Adrenal gland (tissue), 5 donors: ENCODE measurements around the gene CEP128.

Source experiments
- POLR2A ChIP-seq, 2 donors: fragments of 450-650 bp; IDR thresholded peaks; one replicate each; pipeline ENCODE4 v1.6.1; 2017; ENCODE audit warnings: antibody characterized with exemption in 2 of 2, mild to moderate bottlenecking in 2 of 2, moderate library complexity in 1 of 2
- TF ChIP-seq, protein P1 (sequence below), 6 experiments: fragments of 450-650 bp in 4 of 6; fragments of 200-600 bp in 2 of 6; sonication (generic) in 1 of 6; IDR thresholded peaks; 1 replicate in 5 of 6; 2 replicates in 1 of 6; pipeline versions ENCODE4 v1.5.1 to v1.8.0; 2016 to 2021; ENCODE audit warnings: antibody characterized with exemption in 6 of 6, mild to moderate bottlenecking in 2 of 6, moderate library complexity in 1 of 6
- donor health status: DM: no; HTN: no; CAD: no.

DNA sequence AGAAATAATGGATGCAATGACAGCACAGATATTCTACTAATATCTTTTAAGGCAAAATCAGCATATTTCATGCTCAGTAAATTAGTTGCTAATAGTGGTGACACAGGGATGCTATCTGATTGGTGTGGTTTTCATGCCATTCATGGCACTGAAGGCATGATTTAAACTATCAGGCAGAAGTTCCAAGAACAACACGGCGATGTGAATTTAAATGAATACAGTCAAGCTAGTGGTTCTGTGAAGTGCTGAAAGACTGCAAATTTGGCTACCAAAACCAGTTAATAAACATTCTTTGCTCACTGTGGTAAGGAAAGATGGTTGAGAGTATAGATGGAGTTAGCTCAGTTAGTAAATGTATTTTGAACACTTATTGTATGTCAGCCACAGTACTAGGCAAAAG, 458.2 kb downstream of the CEP128 start:
- TF ChIP-seq, protein P1, sequence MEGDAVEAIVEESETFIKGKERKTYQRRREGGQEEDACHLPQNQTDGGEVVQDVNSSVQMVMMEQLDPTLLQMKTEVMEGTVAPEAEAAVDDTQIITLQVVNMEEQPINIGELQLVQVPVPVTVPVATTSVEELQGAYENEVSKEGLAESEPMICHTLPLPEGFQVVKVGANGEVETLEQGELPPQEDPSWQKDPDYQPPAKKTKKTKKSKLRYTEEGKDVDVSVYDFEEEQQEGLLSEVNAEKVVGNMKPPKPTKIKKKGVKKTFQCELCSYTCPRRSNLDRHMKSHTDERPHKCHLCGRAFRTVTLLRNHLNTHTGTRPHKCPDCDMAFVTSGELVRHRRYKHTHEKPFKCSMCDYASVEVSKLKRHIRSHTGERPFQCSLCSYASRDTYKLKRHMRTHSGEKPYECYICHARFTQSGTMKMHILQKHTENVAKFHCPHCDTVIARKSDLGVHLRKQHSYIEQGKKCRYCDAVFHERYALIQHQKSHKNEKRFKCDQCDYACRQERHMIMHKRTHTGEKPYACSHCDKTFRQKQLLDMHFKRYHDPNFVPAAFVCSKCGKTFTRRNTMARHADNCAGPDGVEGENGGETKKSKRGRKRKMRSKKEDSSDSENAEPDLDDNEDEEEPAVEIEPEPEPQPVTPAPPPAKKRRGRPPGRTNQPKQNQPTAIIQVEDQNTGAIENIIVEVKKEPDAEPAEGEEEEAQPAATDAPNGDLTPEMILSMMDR (IDR thresholded peaks at IDR 0.05) = no peak
- TF ChIP-seq POLR2A (IDR thresholded peaks at IDR 0.05) = no peak
